GM23338 (cell line): ENCODE results near the gene C6orf120. TPM values are rescaled to one million over a fixed set of nuclear protein-coding genes. Genes with fewer than 3 reads are reported as not detected.
A peak's percentile ranks its signal among the peaks of the same experiment; 100 is the strongest.

Experiments used
- ATAC-seq: fragments of 200-7000 bp; cut with Tn5 transposase; 3 replicates; pipeline ENCODE4 v1.9.1; 2020
- DNase-seq: peaks from one replicate; pipeline ENCODE4 v3.0.0-alpha.2; 2015; ENCODE audit warnings: low spot score
- H2AFZ ChIP-seq: fragments of 200-600 bp; sonication (generic); 2 replicates; pipeline ENCODE4 v1.8.0; 2016; ENCODE audit warnings: antibody characterized with exemption, mild to moderate bottlenecking, moderate library complexity
- H3F3A ChIP-seq: fragments of 200-600 bp; sonication (generic); replicated peaks from 2 replicates; pipeline ENCODE4 v1.8.0; 2017; ENCODE audit warnings: antibody characterized with exemption, mixed run types, low read depth
- H3K27ac ChIP-seq: fragments of 200-600 bp; sonication (generic); 2 replicates; pipeline ENCODE4 v1.6.1; 2016; ENCODE audit warnings: low read depth
- H3K27me3 ChIP-seq: fragments of 200-600 bp; sonication (generic); 2 replicates; pipeline ENCODE4 v1.8.0; 2016; ENCODE audit warnings: mild to moderate bottlenecking, mixed run types, moderate library complexity; ENCODE audit not compliant: insufficient read depth
- H3K36me3 ChIP-seq: fragments of 200-600 bp; sonication (generic); 2 replicates; pipeline ENCODE4 v1.8.0; 2016; ENCODE audit warnings: mild to moderate bottlenecking; ENCODE audit not compliant: insufficient read depth
- H3K4me1 ChIP-seq: fragments of 200-600 bp; sonication (generic); 2 replicates; pipeline ENCODE4 v1.8.0; 2016; ENCODE audit warnings: mild to moderate bottlenecking, moderate library complexity; ENCODE audit not compliant: insufficient read depth
- H3K4me2 ChIP-seq: fragments of 200-600 bp; sonication (generic); 2 replicates; pipeline ENCODE4 v1.7.1; 2017; ENCODE audit warnings: mixed run types
- H3K4me3 ChIP-seq: fragments of 200-600 bp; sonication (generic); 2 replicates; pipeline ENCODE4 v1.6.1; 2016; ENCODE audit warnings: mixed run types
- H3K79me2 ChIP-seq: fragments of 200-600 bp; sonication (generic); replicated peaks from 2 replicates; pipeline ENCODE4 v1.8.0; 2017; ENCODE audit warnings: mild to moderate bottlenecking; ENCODE audit not compliant: insufficient read depth
- H3K9me2 ChIP-seq: fragments of 200-600 bp; sonication (generic); 2 replicates; pipeline ENCODE4 v1.8.0; 2017; ENCODE audit not compliant: insufficient read depth
- H4K20me1 ChIP-seq: fragments of 200-600 bp; sonication (generic); replicated peaks from 2 replicates; pipeline ENCODE4 v1.8.0; 2017; ENCODE audit warnings: mild to moderate bottlenecking; ENCODE audit not compliant: insufficient read depth
- H3K27ac Mint-ChIP-seq: 2 replicates; pipeline ENCODE4 v1.8.0; 2020; ENCODE audit warnings: inconsistent platforms, mild to moderate bottlenecking, moderate library complexity, mixed read lengths
- H3K27me3 Mint-ChIP-seq: 3 replicates; pipeline ENCODE4 v1.8.0; 2022; ENCODE audit warnings: low read depth, mild to moderate bottlenecking, moderate library complexity, mixed read lengths, inconsistent platforms; ENCODE audit not compliant: insufficient read depth, poor library complexity
- H3K36me3 Mint-ChIP-seq: 3 replicates; pipeline ENCODE4 v1.8.0; 2021; ENCODE audit warnings: low read depth, mild to moderate bottlenecking, inconsistent platforms, moderate library complexity, mixed read lengths
- H3K4me1 Mint-ChIP-seq: 3 replicates; pipeline ENCODE4 v1.8.0; 2020; ENCODE audit warnings: mild to moderate bottlenecking, inconsistent platforms, mixed read lengths
- H3K4me3 Mint-ChIP-seq: 3 replicates; pipeline ENCODE4 v1.8.0; 2021; ENCODE audit warnings: moderate library complexity, mild to moderate bottlenecking, inconsistent platforms, mixed read lengths
- H3K9me3 Mint-ChIP-seq: 3 replicates; pipeline ENCODE4 v1.8.0; 2020; ENCODE audit warnings: moderate library complexity, mild to moderate bottlenecking, inconsistent platforms, mixed read lengths
- CREB1 ChIP-seq: fragments of 250-450 bp; sonication (Bioruptor Pico); IDR thresholded peaks from 2 replicates; pipeline ENCODE4 v1.5.0; 2020; ENCODE audit warnings: low read depth, mild to moderate bottlenecking, moderate library complexity
- EZH2 ChIP-seq: fragments of 200-600 bp; sonication (generic); IDR thresholded peaks from one replicate; pipeline ENCODE4 v1.8.0; 2017; ENCODE audit warnings: antibody characterized with exemption, mild to moderate bottlenecking, low read depth; ENCODE audit not compliant: unreplicated experiment
- EZH2phosphoT487 ChIP-seq: fragments of 200-600 bp; sonication (generic); IDR thresholded peaks from one replicate; pipeline ENCODE4 v1.8.1; 2018; ENCODE audit warnings: antibody characterized with exemption; ENCODE audit not compliant: unreplicated experiment
- JUNB ChIP-seq: IDR thresholded peaks from one replicate; pipeline ENCODE4 v1.6.1; 2016; ENCODE audit warnings: antibody characterized with exemption; ENCODE audit not compliant: unreplicated experiment
- NANOG ChIP-seq: IDR thresholded peaks from 2 replicates; pipeline ENCODE4 v1.6.1; 2016; ENCODE audit warnings: antibody characterized with exemption, borderline replicate concordance
- POLR2AphosphoS5 ChIP-seq: IDR thresholded peaks from 2 replicates; pipeline ENCODE4 v1.6.1; 2016; ENCODE audit warnings: antibody characterized with exemption, low read depth
- REST ChIP-seq: IDR thresholded peaks from one replicate; pipeline ENCODE4 v1.6.1; 2018; ENCODE audit warnings: antibody characterized with exemption; ENCODE audit not compliant: unreplicated experiment
- STAT1 ChIP-seq: IDR thresholded peaks from one replicate; pipeline ENCODE4 v1.6.1; 2016; ENCODE audit warnings: antibody characterized with exemption; ENCODE audit not compliant: unreplicated experiment
- ZNF114 ChIP-seq: fragments of 250-450 bp; sonication (Bioruptor Pico); IDR thresholded peaks from 2 replicates; pipeline ENCODE4 v1.5.0; 2020; ENCODE audit warnings: mild to moderate bottlenecking, moderate library complexity
- ZNF331 ChIP-seq: fragments of 250-450 bp; sonication (Bioruptor Pico); IDR thresholded peaks from 2 replicates; pipeline ENCODE4 v1.5.0; 2020; ENCODE audit warnings: low read depth, mild to moderate bottlenecking, moderate library complexity
- polyA plus RNA-seq: library from polyadenylated mRNA; unstranded; fragments of >200 nt; fragmentation: Nextera tagmentation; extraction: Ambion mirVana; gene quantifications from 2 replicates; pipeline ENCODE4 v1.2.1, GENCODE V29; 2016
- total RNA-seq: library from RNA; depleted of rRNA; stranded (reverse); fragments of >200 nt; shearing (Covaris generic); gene quantifications from 2 replicates; pipeline ENCODE4 v1.2.3, GENCODE V29; 2014

The C6orf120 gene
- total and polyA plus RNA-seq, 2 experiments from 2014 or later, result 18.8 to 57.3 TPM

GRCh38 chr6:169665289-169665688 lies 36.6 kb upstream of the C6orf120 start:
- H3K4me2 ChIP-seq, result no peak overlapping the region
- no peaks in the 10 kb centered on the region for H3K27me3 ChIP-seq
- no peaks in the 10 kb centered on the region for H3F3A ChIP-seq
- Mint-ChIP-seq H3K9me3 (no peaks in the 10 kb centered on the region), H3K27ac (peak overlapping the region; percentile 84; the same call in 1 of the 2 replicates), H3K27me3 (peaks cover 4% of the 10 kb centered on the region), H3K36me3 (peaks cover 74% of the 10 kb centered on the region), H3K4me3 (no peak overlapping the region), H3K4me1 (peaks cover 10% of the 10 kb centered on the region)
- no peaks in the 10 kb centered on the region for H3K79me2 ChIP-seq
- no peak overlapping the region for H3K4me3 ChIP-seq
- peaks cover 11% of the 10 kb centered on the region; the same call in 1 of the 2 replicates for H4K20me1 ChIP-seq
- no peak for ATAC-seq
- H3K9me2 ChIP-seq, result no peaks in the 10 kb centered on the region
- H3K36me3 ChIP-seq, result peaks cover 18% of the 10 kb centered on the region
- no peak for DNase-seq
- H2AFZ ChIP-seq, result no peak overlapping the region
- no peak for TF ChIP-seq STAT1
- TF ChIP-seq ZNF331, result no peak
- TF ChIP-seq POLR2AphosphoS5, result no peak
- peaks cover 4% of the 10 kb centered on the region; the same call in 1 of the 2 replicates for H3K4me1 ChIP-seq
- no peak overlapping the region for H3K27ac ChIP-seq

- DNase-seq (no peak), ATAC-seq (no peak)
- Histone ChIP-seq H3K27ac (no peak overlapping the region), H3K4me2 (no peak overlapping the region), H3K27me3 (no peaks in the 10 kb centered on the region), H3K4me3 (no peak overlapping the region), H3K79me2 (no peaks in the 10 kb centered on the region), H3K9me2 (no peaks in the 10 kb centered on the region), H3K4me1 (peaks cover 4% of the 10 kb centered on the region; the same call in 1 of the 2 replicates), H2AFZ (no peak overlapping the region), H3F3A (no peaks in the 10 kb centered on the region), H4K20me1 (peaks cover 11% of the 10 kb centered on the region; the same call in 1 of the 2 replicates), H3K36me3 (peaks cover 25% of the 10 kb centered on the region)
- Mint-ChIP-seq H3K4me1 (peaks cover 10% of the 10 kb centered on the region), H3K27me3 (peaks cover 4% of the 10 kb centered on the region), H3K27ac (no peak overlapping the region; the same call in 1 of the 2 replicates), H3K9me3 (no peaks in the 10 kb centered on the region), H3K36me3 (peaks cover 77% of the 10 kb centered on the region), H3K4me3 (no peak overlapping the region)
- TF ChIP-seq ZNF331, result no peak
- TF ChIP-seq REST, result no peak
- TF ChIP-seq EZH2phosphoT487, result no peak
- no peak for TF ChIP-seq ZNF114 (CRISPR knock-in tag)
- no peak for TF ChIP-seq JUNB
- TF ChIP-seq CREB1 (CRISPR knock-in tag), result no peak
- TF ChIP-seq EZH2, result no peak
- no peak for TF ChIP-seq NANOG
Observed at GRCh38 chr6:169666441-169666840, 35.5 kb upstream of the C6orf120 start.
